MM.1S (cell line): ENCODE measurements around the gene MARF1.

Experiments used
- DNase-seq: peaks from one replicate; pipeline ENCODE4 v3.0.0-alpha.2; 2015
- H2AFZ ChIP-seq: fragments of 300-600 bp; sonication (generic); 2 replicates; pipeline ENCODE4 v1.6.0; 2016; ENCODE audit warnings: antibody characterized with exemption, low read length
- H3F3A ChIP-seq: fragments of 300-600 bp; sonication (generic); 2 replicates; pipeline ENCODE4 v1.6.1; 2016; ENCODE audit warnings: mild to moderate bottlenecking, antibody characterized with exemption, low read length, moderate library complexity, mixed read lengths; ENCODE audit not compliant: insufficient read depth
- H3K27ac ChIP-seq: fragments of 300-600 bp; sonication (generic); 2 replicates; pipeline ENCODE4 v1.5.1; 2016; ENCODE audit warnings: mild to moderate bottlenecking, low read length
- H3K27me3 ChIP-seq: fragments of 300-600 bp; sonication (generic); replicated peaks from 2 replicates; pipeline ENCODE4 v1.6.0; 2016; ENCODE audit warnings: low read length; ENCODE audit not compliant: insufficient read depth
- H3K36me3 ChIP-seq: fragments of 300-600 bp; sonication (generic); replicated peaks from 2 replicates; pipeline ENCODE4 v1.6.1; 2016; ENCODE audit warnings: mild to moderate bottlenecking, low read length, mixed read lengths; ENCODE audit not compliant: insufficient read depth
- H3K4me1 ChIP-seq: fragments of 300-600 bp; sonication (generic); 2 replicates; pipeline ENCODE4 v1.6.1; 2016; ENCODE audit warnings: low read length, mixed read lengths
- H3K4me2 ChIP-seq: fragments of 300-600 bp; sonication (generic); 2 replicates; pipeline ENCODE4 v1.6.0; 2016; ENCODE audit warnings: low read depth, low read length
- H3K4me3 ChIP-seq: fragments of 300-600 bp; sonication (generic); 2 replicates; pipeline ENCODE4 v1.5.1; 2016; ENCODE audit warnings: low read length, mixed read lengths
- H3K79me2 ChIP-seq: fragments of 300-600 bp; sonication (generic); 2 replicates; pipeline ENCODE4 v1.6.1; 2016; ENCODE audit warnings: mixed run types, low read length, mixed read lengths
- H3K9ac ChIP-seq: fragments of 300-600 bp; sonication (generic); 2 replicates; pipeline ENCODE4 v1.6.1; 2016; ENCODE audit warnings: low read length, mixed read lengths
- H3K9me2 ChIP-seq: fragments of 300-600 bp; sonication (generic); replicated peaks from 2 replicates; pipeline ENCODE4 v1.6.1; 2016; ENCODE audit warnings: mild to moderate bottlenecking, low read length, mixed read lengths; ENCODE audit not compliant: insufficient read depth
- H3K9me3 ChIP-seq: fragments of 300-600 bp; sonication (generic); replicated peaks from 2 replicates; pipeline ENCODE4 v1.6.1; 2016; ENCODE audit warnings: mild to moderate bottlenecking, low read length, mixed read lengths; ENCODE audit not compliant: insufficient read depth
- H4K20me1 ChIP-seq: fragments of 300-600 bp; sonication (generic); 2 replicates; pipeline ENCODE4 v1.6.1; 2016; ENCODE audit warnings: mild to moderate bottlenecking, low read length, moderate library complexity, mixed read lengths; ENCODE audit not compliant: insufficient read depth
- EZH2 ChIP-seq: fragments of 300-600 bp; sonication (generic); optimal IDR thresholded peaks from 2 replicates; pipeline ENCODE3; 2017; ENCODE audit warnings: low read depth, mild to moderate bottlenecking, antibody characterized with exemption, low read length, mixed read lengths
- EZH2phosphoT487 ChIP-seq: fragments of 300-600 bp; sonication (generic); IDR thresholded peaks from 2 replicates; pipeline ENCODE4 v1.6.1; 2018; ENCODE audit warnings: antibody characterized with exemption, low read length
- TF ChIP-seq, protein P1 (sequence below): fragments of 300-600 bp; sonication (generic); IDR thresholded peaks from 2 replicates; pipeline ENCODE4 v1.5.1; 2016; ENCODE audit warnings: antibody characterized with exemption, low read length, mixed read lengths

The MARF1 gene

DNA sequence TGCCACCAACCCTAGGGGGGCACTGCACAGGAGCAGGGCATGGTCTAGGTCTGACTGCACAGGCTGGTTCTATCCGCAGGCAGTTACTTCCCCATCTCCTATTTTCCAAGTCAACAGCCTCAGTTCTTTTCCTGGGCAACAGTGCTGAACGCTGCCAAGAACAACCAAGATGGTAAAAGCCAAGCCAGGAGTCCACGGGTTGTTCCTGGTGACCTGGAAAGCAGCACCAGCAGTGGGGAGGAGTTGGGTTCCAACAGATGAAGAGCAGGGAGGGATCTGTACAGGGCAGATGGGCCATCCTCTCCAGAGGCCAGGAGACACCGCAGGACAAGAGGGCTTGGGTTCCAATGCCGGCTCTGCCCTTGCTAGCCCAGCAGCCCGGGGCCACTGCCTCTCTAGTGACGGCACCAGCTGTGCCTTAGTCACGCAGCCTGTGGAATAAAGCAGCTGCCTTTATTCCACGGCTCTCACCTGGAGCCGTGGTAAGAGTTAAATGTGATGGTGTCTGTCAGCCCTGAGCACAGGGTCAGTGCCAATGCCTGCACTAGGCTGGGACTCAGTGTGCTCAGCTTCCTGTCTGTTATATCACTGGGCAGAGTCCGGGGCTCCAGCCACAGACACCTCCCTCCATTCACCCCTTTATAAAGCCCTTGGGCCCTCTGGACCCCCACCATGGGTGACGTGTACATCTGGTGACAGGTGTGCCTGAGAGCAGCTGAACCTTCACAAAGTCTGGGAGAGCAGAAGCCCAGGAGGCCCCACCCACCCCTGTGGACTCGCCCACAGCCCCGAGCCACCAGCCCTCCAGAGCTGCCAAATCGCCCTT, 44.9 kb downstream of the MARF1 start:
- Histone ChIP-seq H3K9ac (no peak overlapping the region), H3K9me2 (no peaks in the 10 kb centered on the region), H3K27ac (no peak overlapping the region), H2AFZ (no peak overlapping the region), H3F3A (no peaks in the 10 kb centered on the region; the same call in 1 of the 2 replicates), H3K79me2 (no peaks in the 10 kb centered on the region), H3K4me2 (no peak overlapping the region), H3K9me3 (no peaks in the 10 kb centered on the region), H3K4me3 (no peak overlapping the region), H3K27me3 (no peaks in the 10 kb centered on the region), H4K20me1 (no peaks in the 10 kb centered on the region), H3K4me1 (no peaks in the 10 kb centered on the region), H3K36me3 (no peaks in the 10 kb centered on the region)
- DNase-seq: no peak
- TF ChIP-seq, protein P1, sequence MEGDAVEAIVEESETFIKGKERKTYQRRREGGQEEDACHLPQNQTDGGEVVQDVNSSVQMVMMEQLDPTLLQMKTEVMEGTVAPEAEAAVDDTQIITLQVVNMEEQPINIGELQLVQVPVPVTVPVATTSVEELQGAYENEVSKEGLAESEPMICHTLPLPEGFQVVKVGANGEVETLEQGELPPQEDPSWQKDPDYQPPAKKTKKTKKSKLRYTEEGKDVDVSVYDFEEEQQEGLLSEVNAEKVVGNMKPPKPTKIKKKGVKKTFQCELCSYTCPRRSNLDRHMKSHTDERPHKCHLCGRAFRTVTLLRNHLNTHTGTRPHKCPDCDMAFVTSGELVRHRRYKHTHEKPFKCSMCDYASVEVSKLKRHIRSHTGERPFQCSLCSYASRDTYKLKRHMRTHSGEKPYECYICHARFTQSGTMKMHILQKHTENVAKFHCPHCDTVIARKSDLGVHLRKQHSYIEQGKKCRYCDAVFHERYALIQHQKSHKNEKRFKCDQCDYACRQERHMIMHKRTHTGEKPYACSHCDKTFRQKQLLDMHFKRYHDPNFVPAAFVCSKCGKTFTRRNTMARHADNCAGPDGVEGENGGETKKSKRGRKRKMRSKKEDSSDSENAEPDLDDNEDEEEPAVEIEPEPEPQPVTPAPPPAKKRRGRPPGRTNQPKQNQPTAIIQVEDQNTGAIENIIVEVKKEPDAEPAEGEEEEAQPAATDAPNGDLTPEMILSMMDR: no peak
- TF ChIP-seq EZH2: no peak
- TF ChIP-seq EZH2phosphoT487: no peak

DNA sequence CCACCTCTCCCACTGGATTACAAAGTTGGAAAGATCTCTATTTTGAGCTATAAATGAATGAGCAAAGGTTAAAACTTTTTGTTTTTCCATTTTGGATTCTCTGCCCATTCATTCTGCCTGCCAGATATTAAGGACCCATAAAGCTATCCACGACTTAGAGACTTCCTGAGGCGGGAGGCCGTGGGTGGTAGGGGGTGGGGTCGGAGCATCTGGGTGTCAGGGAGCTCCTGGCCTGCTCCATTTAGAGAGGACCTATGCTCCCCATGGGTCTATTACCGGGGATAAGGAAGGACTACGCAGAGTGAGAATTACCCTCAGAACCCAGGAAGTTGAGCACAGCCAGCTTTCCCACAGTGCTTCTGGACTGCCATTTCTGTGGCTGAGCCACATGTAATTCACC, 45.8 kb downstream of the MARF1 start:
- Histone ChIP-seq H3K4me2 (no peak overlapping the region), H3K27me3 (no peaks in the 10 kb centered on the region), H4K20me1 (no peaks in the 10 kb centered on the region), H3K27ac (no peak overlapping the region), H3K9ac (no peak overlapping the region), H3K9me3 (no peaks in the 10 kb centered on the region), H3F3A (no peaks in the 10 kb centered on the region; the same call in 1 of the 2 replicates), H3K4me1 (peaks cover 3% of the 10 kb centered on the region; the same call in 1 of the 2 replicates), H3K36me3 (no peaks in the 10 kb centered on the region), H3K79me2 (no peaks in the 10 kb centered on the region), H2AFZ (no peak overlapping the region), H3K9me2 (no peaks in the 10 kb centered on the region), H3K4me3 (no peak overlapping the region)
- no peak for DNase-seq
- TF ChIP-seq, protein P1: no peak

DNA sequence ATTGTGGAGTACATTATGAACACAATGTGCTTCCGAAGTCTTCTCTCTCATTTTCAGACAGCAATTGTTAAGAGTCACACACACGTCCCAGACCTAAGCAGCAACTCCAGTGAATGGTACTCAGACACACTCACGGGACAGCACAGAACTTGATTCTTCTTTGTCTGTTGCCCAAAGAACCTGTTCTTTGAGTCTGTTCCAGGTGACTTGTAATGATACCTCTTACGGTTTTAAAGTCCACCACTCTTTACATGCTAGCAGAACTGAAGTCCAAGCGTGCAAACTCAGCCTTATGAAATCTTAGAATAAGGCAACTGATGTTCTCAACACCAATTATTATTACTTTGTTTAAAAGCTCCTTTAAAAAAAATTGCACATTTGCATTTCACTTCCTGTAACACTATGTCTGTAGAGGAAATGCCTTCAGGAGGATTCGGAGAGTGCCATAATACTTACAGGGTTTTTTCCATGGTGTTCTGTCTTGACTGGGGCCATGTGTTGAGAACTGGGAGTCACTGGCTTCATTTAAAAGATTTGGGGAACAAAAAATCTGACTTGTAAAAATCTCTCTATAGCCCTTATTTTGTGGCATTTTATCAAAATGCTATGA, 48.1 kb downstream of the MARF1 start:
- H3K4me1 ChIP-seq: peaks cover 9% of the 10 kb centered on the region
- no peak overlapping the region for H3K4me3 ChIP-seq
- no peaks in the 10 kb centered on the region for H3K27me3 ChIP-seq
- no peaks in the 10 kb centered on the region for H3K36me3 ChIP-seq
- H3K79me2 ChIP-seq: no peaks in the 10 kb centered on the region
- no peak for TF ChIP-seq EZH2
- TF ChIP-seq, protein P1: no peak
- TF ChIP-seq EZH2phosphoT487: no peak
- DNase-seq: no peak
- H2AFZ ChIP-seq: no peak overlapping the region
- H3K9me2 ChIP-seq: no peaks in the 10 kb centered on the region
- no peak overlapping the region for H3K9ac ChIP-seq
- H3F3A ChIP-seq: peaks cover 9% of the 10 kb centered on the region
- H3K27ac ChIP-seq: no peak overlapping the region
- H3K9me3 ChIP-seq: no peaks in the 10 kb centered on the region
- no peaks in the 10 kb centered on the region for H4K20me1 ChIP-seq
- H3K4me2 ChIP-seq: no peak overlapping the region
